ENCODE results near the gene PTPRC.
"Not testable (repeated sequence)": the region's sequence is repeated elsewhere in the genome, so short reads cannot be mapped to it uniquely, and the experiment has no call there.

The PTPRC gene

GRCh38 chr1:198638894-198639635 lies at the start of gene PTPRC:
PTPRC (plus strand) TSS chr1:198639040; CDS start chr1:198639269, 229 bp downstream.
- DNase-seq, result no peak

GRCh38 chr1:198590454-198590853 lies 48.4 kb upstream of the PTPRC start:
- DNase-seq, result no peak

GRCh38 chr1:198595765-198596164 lies 43.1 kb upstream of the PTPRC start:
- no peak for DNase-seq

- no peak for DNase-seq
These were observed 41.0 kb upstream of the PTPRC start for GRCh38 chr1:198597690-198598430.

- DNase-seq, result no peak
These were observed 40.0 kb upstream of the PTPRC start for GRCh38 chr1:198598796-198599321.

GRCh38 chr1:198599749-198600148 lies 39.1 kb upstream of the PTPRC start:
- no peak for DNase-seq

GRCh38 chr1:198600906-198601305 lies 37.9 kb upstream of the PTPRC start:
- DNase-seq, result no peak

GRCh38 chr1:198601310-198601709 lies 37.5 kb upstream of the PTPRC start:
- not testable (repeated sequence) for DNase-seq

GRCh38 chr1:198601936-198602889 lies 36.6 kb upstream of the PTPRC start:
- no peak for DNase-seq

- DNase-seq, result no peak
These were observed 33.9 kb upstream of the PTPRC start for GRCh38 chr1:198604975-198605374.

GRCh38 chr1:198605406-198605805 lies 33.4 kb upstream of the PTPRC start:
- peak; percentile 22 for DNase-seq

- DNase-seq, result no peak
These were observed 32.8 kb upstream of the PTPRC start for GRCh38 chr1:198606020-198606438.

GRCh38 chr1:198607714-198608113 lies 31.1 kb upstream of the PTPRC start:
- DNase-seq, result no peak

GRCh38 chr1:198610362-198610761 lies 28.5 kb upstream of the PTPRC start:
- DNase-seq, result no peak

GRCh38 chr1:198611219-198611618 lies 27.6 kb upstream of the PTPRC start:
- no peak for DNase-seq

GRCh38 chr1:198612471-198613260 lies 26.2 kb upstream of the PTPRC start:
- DNase-seq, result no peak

GRCh38 chr1:198617406-198617805 lies 21.4 kb upstream of the PTPRC start:
- DNase-seq, result no peak

- DNase-seq, result no peak
These were observed 19.3 kb upstream of the PTPRC start for GRCh38 chr1:198619375-198620140.

- DNase-seq, result no peak
These were observed 18.6 kb upstream of the PTPRC start for GRCh38 chr1:198620218-198620617.

- DNase-seq, result peak; percentile 55
These were observed 17.7 kb upstream of the PTPRC start for GRCh38 chr1:198620951-198621824.
